IPS DF 4.7 (cell line): ENCODE results near the gene DUSP1.
"Not testable (repeated sequence)": the region's sequence is repeated elsewhere in the genome, so short reads cannot be mapped to it uniquely, and the experiment has no call there.

ENCODE experiments used
- DNase-seq: peaks from one replicate; pipeline ENCODE4 v3.0.0-alpha.2; 2013; ENCODE audit warnings: low spot score; ENCODE audit errors: extremely low read depth

DUSP1 gene, protein sequence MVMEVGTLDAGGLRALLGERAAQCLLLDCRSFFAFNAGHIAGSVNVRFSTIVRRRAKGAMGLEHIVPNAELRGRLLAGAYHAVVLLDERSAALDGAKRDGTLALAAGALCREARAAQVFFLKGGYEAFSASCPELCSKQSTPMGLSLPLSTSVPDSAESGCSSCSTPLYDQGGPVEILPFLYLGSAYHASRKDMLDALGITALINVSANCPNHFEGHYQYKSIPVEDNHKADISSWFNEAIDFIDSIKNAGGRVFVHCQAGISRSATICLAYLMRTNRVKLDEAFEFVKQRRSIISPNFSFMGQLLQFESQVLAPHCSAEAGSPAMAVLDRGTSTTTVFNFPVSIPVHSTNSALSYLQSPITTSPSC

DNA sequence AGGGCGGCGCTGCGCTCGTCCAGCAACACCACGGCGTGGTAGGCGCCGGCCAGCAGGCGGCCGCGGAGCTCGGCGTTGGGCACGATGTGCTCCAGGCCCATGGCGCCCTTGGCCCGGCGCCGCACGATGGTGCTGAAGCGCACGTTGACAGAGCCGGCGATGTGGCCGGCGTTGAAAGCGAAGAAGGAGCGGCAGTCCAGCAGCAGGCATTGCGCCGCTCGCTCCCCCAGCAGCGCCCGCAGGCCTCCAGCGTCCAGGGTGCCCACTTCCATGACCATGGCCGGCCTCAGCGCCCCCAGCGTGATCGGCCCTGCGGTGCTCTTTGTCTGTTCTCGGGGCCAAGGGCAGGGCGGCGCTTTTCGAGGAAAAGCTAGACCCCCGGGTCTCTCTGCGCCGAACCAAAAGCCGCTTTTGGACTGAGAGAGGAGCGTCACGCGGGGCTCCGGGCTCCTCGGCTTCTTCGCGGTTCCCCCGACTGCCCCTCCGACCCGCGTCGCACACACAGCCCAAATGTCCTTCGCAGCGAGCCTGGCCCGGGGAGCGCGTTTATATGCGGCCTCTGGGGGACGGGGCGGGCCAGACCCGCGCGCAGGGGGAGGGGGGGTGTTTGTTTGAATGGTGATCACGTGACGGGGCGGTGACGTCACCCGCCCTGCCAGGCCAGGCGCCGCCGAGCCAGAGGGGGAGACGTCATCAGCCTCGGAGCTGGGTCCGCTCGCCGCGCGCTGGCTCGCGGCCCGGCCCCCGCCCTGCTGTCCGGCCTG is at the start of gene DUSP1:
Gene DUSP1, minus strand, starts transcription at position 521 of the 764 bp plus-strand sequence. Its CDS starts 243 bp downstream, at position 278.
- DNase-seq = no peak

DNA sequence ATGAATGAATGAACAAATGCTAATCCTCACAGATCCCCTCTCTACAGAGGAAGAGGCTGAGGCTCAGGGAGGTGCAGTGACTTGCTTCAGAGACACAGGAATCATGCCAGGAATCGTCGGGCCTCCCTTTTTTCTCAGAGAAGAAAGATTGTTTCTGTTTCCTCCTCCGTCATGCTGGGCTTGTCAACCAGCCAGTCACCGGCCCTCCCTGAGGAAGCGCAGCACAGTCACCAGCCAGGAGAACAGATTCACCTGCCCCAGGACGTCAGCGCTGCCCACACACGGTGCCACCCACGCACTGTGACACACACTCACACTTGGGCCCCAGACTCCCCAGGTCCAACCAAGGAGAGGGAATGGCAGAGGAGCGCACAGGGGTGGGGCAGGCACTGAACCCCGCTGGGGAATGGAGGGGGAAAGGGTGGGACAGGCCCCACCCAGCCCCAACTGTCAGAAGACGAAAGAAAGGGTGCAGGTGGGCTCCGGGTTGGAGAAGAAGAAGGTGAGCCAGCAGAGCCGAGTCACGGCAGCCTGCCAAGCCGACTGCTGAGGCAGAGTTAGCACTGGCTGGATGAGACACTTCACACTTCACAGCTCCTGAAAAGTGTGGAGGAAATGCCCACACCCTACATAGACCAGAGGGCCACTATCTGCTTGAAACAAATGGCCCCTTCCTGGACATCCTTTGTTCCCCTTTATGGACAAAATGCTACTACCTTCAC is 49.2 kb upstream of the DUSP1 start:
- DNase-seq = no peak

DNA sequence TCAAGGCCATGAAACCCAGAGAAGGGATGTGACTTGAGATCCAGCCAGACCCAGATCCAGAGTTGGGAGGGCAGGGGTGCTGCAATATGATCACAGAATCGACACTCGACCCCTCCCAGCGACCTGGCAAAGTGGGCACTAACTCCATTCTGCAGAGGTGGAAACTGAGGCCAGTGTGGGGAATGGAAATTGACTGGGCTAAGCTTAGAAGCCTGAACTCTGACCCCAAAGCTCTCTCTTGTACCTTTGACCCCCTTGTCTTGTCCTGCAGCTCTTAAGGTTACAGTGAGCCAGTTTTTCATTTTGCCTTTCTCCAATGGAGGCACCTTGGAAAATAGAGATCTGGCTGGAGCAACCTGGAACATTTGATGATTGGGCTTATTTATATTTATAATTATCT is 48.6 kb upstream of the DUSP1 start:
- DNase-seq = no peak

DNA sequence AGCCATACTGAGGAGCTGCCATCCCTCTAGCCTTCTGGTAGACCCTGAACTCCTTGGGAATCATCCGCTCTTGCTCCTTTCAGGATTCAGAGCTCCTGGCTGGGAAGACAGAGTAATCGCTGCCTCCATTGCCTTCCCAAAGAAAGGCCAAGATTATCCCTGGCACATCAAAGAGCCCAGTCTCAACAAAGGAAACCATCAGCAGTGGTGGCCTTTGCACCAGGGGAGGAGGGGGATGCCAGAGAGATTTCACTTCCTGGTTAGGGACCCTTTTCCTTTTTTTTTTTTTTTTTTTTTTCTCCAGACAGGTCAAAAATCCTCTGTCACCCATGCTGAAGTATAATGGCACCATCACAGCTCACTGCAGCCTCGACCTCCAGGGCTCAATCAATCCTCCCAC is 47.1 kb upstream of the DUSP1 start:
- DNase-seq = no peak

DNA sequence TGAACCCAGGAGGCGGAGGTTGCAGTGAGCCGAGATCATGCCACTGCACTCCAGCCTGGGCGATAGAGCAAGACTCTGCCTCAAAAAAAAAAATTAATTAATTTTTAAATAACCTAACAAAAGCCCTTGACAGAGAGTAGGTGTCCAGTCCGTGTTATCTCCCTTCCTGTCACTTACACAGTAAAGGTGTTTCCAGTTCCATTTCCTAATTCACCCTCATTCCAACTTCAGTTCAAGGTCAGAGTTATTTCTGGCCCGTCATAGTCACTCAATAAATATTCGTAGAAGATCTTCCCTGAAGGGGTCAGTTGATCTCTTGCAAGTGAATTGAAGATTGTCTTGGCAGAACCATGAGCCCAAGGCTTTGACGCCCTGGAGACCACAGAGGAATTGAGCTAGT is 46.7 kb upstream of the DUSP1 start:
- no peak for DNase-seq

DNA sequence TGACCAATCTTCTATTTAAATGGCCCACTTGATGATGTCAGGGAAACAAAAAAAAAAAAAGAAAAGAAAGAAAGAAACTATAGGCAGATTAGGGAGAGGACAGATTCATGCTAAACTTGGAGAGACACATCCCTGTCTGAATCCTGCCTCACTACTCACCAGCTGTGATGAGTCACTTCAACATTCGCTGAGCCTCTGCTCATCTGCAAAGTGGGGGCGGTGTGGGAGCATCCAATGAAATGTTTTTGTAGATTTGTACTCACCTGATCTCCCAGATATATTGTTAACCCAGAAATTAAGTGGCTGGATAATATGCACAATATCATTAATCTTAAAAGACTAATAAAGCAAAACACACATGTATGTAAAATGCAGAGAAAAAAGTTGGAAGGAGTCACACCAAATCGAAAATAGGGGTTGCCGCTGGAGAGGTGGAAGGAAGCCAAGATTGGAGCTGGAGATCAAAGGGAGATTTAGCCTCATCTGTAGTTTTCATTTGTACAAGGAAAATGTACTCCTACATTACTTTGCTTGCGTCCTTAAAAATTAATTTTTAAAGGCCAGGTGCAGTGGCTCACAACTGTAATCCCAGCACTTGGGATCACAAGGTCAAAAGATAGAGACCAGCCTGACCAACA is 46.0 kb upstream of the DUSP1 start:
- no peak for DNase-seq

DNA sequence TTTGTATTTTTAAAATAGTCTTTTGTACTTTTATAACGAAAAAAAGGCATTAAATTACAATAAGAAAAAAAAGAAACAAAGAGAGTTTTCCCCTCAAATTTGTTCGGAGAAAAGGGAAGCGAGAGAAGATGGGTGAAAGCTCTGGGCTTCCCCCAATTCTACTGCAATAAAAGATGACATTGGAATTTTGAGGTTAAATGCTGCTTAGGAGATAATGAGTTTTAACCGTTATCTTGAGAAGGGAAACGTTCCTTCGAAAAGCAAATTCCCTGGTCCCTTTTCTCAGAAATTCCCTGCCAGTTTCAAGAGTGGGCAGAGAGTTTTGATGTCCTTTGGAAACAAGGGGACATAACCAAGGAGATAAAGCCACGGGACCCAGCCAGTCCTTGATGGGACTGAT is 44.6 kb upstream of the DUSP1 start:
- no peak for DNase-seq

DNA sequence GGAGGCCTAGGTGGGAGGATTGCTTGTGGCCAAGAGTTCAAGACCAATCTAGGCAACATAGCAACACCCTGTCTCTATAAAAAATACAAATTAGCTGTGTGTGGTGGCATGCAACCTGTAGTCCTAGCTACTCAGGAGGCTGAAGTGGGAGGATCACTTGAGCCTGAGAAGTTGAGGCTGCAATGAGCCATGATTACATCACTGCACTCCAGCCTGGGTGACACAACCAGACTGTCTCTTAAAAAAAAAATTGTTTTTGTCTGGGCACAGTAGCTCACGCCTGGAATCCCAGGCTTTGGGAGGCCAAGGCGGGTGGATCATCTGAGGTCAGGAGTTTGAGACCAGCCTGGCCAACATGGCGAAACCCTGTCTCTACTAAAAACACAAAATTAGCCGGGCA is 40.0 kb upstream of the DUSP1 start:
- not testable (repeated sequence) for DNase-seq

DNA sequence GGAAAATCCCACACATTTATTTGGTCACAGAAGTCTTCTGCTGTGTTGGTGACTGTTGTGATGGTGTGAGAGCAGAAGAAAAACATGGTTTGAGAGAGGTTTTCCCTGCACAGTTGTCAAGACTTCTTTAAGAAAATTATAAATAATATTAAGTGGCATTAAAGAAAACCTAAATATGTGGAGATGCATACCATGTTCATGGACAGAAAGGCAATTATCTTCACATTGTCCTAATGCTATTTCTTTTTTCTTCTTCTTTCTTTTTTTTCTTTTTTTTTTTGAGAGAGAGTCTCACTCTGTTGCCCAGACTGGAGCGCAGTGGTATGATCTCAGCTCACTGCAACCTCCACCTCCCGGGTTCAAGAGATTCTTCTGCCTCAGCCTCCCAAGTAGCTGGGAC is 38.8 kb upstream of the DUSP1 start:
- DNase-seq = no peak

DNA sequence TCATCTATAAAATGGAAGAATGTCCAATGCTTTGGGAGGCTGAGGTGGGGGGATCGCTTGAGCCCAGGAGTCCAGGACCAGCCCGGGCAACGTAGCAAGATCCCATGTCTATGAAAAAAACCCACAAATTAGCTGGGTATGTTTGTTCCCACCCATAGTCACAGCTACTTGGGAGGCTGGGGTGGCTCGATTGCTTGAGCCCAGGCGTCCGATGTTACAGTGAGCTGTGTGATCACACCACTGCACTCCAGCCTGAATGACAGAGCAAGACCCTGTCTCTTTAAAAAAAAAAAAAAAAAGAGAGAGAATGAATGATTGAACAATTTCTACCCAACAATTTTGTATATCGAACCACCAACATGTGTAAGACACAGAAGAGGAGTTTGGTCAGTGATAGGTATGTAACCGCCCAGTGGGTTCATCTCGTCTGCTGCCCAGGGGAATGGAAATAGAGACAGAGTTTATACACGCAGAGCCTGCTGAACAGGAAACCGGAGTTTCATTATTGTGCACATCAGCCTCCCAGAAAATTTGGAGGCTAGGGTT is 36.8 kb upstream of the DUSP1 start:
- no peak for DNase-seq

DNA sequence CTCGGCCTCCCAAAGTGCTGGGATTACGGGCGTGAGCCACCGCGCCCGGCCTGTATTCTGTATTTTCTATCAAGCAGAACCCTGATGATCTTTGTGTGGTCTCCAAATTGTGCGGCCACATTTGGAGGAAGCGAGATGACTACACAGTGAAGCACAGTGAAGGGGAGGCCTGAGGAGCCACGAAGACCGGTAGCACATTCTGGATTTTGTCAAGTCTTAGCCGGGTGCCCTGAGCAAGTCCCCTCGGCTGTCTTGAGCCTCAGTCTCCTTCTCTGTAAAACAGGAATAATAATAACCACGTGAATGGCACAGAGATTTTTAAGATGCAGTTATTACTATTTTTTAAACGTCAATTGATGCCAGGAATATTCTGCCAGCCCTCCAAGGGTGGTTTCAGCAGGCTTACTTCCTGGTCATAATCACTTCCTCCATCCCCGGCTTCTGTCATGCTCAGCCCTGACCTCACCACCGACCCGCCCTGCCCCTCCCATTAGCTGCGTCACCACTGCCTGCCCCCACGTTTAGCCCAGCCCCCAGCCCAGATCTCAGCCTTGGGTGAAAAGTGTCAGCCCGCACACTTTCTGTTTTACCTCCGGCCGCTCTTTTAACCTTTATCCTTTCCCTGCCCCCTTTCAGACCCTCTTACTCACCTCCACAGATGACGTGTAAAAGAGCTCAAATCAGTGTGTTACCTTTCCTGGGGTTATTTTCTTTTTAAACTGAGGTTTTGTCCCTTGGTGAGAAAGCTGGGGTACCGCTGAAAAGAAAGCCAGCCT is 36.1 kb upstream of the DUSP1 start:
- DNase-seq = no peak

DNA sequence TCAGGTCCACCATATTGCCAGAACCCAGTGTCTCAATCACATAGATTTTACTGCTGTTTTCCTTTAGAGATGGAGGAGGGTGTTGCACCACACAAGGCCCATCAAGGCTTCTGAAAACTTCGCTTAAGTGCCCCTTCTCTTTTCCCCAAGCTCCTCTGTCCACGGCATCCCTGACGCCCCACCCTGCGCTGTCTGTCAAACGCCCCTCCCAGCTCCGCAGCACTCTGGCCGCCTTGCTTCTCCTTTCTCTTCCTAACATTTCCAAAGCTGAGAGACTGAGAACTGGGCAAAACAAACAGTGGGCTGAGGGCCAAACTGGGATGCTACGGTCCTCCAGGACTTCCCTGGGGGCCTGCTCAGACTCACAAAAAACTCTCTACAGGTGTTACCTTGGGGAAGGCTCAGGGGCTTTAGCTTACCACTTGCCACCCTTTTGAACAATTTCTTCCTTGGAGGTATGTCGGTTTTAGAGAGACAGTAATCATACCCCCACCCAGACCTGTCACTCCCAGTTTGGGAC is 34.8 kb upstream of the DUSP1 start:
- no peak for DNase-seq

DNA sequence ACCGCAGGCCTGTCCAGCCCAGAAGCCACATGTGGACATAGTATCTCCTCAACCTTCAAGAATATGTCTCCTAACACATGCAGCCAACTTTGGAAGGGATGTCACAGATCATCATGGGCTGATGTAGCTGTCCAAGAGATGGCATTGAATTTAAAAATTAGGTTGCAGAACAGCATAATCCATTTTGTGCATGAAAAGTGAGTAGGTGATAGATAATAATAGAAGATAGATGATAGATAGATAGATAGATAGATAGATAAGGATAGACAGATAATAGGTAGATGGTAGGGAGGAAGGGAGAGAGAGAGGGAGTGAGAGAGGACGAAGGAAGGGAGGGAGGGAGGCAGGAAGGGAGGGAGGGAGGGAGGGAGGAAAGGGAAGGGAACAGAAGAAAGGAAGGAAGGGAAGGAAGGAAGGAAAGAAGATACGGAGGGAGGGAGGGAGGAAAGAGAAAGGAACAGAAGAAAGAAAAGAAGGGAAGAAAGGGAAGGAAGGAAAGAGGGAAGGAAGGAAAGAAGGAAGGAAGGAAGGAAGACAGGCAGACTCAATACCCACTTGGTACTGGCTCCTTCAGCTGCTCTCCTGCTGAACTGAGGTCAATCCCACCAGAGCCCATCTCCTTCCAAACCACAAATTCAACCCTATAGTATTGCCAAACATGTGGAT is 34.2 kb upstream of the DUSP1 start:
- DNase-seq = no peak

DNA sequence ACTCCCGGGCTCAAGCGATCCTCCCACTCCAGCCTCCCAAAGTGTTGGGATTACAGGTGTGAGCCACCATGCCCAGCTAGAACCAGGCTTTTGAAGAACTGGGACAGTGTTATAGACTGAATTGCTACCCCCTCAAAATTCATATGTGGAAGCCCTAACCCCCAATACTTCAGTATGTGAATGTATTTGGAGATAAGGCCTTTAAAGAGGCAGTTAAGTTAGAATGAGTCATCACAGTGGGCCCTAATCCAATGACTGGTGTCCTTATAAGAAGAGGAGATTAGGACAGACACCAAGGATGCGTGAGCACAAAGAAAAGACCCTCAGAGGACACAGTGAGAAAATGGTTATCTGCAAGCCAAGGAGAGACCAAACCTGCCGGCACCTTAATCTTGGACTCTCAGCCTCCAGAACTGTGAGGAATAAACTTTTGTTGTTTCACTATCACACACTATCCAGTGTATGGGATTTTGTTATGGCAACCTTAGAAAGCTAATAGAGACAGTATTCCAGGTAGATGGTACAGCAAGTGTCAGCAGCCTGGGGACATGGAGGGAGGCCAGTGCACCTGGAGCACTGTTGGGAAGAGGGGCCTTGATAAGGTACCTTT is 31.7 kb upstream of the DUSP1 start:
- DNase-seq = no peak

DNA sequence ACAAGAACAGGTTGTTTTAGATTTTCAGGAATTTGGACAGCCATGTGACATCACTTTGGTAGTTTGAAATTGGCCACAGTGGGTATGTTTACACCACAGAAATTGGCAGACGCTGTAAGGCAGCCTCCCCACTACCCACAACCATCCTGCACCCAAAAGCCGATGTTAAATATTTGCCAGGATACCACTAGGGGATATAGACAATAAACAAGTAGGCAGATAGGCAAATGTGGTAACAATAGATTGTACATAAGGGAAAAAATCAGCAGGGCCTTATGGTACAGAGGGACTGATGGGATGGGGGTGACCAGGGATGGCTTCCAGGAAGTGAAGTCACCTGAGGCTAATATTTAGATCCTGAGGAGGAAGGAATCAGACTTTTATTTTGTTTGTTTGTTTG is 31.1 kb upstream of the DUSP1 start:
- no peak for DNase-seq

DNA sequence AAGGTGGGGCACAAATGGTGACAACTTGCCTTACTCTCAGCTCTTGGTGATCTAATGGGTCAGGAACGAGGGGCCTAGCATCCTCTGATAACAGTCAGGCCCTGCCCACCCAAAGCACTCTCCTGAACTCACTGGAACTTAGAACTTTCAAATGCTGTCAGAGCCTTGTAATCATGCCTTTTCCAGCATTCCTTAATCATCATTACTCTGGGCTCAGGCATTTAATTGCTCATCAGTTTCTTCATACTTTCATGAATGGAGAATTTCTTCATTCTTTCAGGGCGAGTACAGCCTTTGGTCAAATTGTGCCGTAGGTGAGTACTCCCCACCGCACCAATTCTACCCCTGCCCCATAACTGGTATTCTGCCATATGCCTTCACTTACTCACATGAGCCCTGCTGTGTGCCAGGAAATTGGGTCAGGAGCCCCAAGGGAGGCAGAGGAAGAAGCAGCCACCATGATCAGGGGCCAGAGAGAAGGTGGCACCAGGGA is 30.2 kb upstream of the DUSP1 start:
- no peak for DNase-seq

DNA sequence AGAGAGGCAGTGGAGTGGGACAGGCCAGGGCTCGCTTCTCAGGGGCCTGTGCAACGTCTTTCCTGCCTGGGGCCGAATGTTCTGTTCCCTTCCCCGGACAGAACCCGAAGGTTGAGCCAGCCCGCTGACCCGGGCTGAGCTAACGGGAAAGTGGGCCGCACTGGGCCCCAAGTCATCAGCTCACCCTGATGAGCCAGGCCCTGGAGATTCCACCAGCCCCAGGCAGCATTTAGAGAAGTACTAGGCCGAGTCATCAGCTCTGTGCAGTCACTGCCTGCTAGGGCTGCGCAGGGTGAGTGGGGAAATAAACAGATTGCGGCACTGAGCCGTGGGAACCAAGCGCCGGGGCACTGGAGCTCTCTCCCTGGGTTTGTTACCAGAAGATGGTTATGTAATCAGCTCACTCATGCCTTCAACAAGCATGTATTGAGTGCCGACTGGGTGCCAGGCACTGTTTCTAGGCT is 29.1 kb upstream of the DUSP1 start:
- DNase-seq = no peak

DNA sequence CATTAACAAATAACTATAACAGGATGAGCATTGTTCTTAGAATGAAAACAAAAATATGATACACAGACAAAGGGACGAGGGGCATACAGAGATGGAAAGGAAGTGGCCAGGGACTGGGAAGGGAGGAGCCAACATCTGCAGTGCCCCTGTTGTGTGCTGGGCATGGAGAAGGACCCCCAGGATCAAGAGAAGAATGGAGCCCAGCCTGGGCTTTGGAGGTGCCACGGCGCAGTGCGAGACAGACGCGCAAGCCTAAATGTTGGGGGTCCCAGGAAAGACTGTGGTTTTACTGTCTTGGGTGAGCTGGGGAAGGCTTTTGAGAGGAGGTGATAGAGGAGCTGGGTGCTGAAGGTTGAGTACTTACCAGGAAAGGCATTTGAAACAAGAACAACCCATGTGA is 28.4 kb upstream of the DUSP1 start:
- DNase-seq = no peak
